Nephron (organoid): ENCODE measurements around the gene ANKRD44.

ENCODE experiments used
- H3K27ac Mint-ChIP-seq, 3 experiments: 2 replicates each; pipeline ENCODE4 v1.8.0; 2020; ENCODE audit warnings: mixed read lengths in 3 of 3, mild to moderate bottlenecking in 2 of 3, moderate library complexity in 1 of 3
- H3K27me3 Mint-ChIP-seq: 2 replicates; pipeline ENCODE4 v1.8.0; 2021; ENCODE audit warnings: low read depth, mild to moderate bottlenecking, moderate library complexity, mixed read lengths
- H3K36me3 Mint-ChIP-seq: 2 replicates; pipeline ENCODE4 v1.8.0; 2020; ENCODE audit warnings: low read depth, mixed read lengths
- H3K4me1 Mint-ChIP-seq: 2 replicates; pipeline ENCODE4 v1.8.0; 2020; ENCODE audit warnings: mixed read lengths
- H3K4me3 Mint-ChIP-seq, 3 experiments: 2 replicates each; pipeline ENCODE4 v1.8.0; 2020; ENCODE audit warnings: mild to moderate bottlenecking in 3 of 3, mixed read lengths in 3 of 3, moderate library complexity in 2 of 3
- H3K9me3 Mint-ChIP-seq: 2 replicates; pipeline ENCODE4 v1.8.0; 2020; ENCODE audit warnings: mixed read lengths
- TF ChIP-seq, protein P1 (sequence below), 3 experiments: fragments of 200-600 bp; sonication (generic); IDR thresholded peaks; one replicate each; pipeline ENCODE4 v1.5.0; 2021; ENCODE audit warnings: antibody characterized with exemption in 3 of 3; ENCODE audit not compliant: unreplicated experiment in 3 of 3

ANKRD44 gene

DNA sequence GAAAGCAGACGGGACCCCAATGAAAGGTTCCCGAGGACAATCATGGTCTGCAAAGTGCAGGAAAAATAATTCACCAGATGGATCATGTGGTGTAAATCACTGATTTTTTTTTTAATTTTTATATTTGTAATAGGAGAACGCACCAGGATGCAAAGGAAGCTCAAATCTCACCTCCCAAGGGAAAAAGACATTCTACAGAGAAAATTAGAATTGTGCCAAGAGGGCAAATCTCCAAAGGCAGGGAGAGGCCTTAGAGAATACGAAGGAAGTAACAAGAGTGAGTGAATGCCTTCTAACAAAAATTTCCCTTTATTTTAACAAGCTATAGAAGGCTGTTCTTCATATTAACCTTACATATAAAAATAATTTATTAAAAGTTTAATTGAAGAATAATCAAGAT is 90.9 kb downstream of the ANKRD44 start:
- Mint-ChIP-seq H3K27me3 (no peaks in the 10 kb centered on the region), H3K9me3 (no peaks in the 10 kb centered on the region), H3K36me3 (no peaks in the 10 kb centered on the region), H3K4me1 (peaks cover 36% of the 10 kb centered on the region), H3K27ac (no peak overlapping the region), H3K4me3 (no peak overlapping the region)
- TF ChIP-seq, protein P1, sequence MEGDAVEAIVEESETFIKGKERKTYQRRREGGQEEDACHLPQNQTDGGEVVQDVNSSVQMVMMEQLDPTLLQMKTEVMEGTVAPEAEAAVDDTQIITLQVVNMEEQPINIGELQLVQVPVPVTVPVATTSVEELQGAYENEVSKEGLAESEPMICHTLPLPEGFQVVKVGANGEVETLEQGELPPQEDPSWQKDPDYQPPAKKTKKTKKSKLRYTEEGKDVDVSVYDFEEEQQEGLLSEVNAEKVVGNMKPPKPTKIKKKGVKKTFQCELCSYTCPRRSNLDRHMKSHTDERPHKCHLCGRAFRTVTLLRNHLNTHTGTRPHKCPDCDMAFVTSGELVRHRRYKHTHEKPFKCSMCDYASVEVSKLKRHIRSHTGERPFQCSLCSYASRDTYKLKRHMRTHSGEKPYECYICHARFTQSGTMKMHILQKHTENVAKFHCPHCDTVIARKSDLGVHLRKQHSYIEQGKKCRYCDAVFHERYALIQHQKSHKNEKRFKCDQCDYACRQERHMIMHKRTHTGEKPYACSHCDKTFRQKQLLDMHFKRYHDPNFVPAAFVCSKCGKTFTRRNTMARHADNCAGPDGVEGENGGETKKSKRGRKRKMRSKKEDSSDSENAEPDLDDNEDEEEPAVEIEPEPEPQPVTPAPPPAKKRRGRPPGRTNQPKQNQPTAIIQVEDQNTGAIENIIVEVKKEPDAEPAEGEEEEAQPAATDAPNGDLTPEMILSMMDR (IDR thresholded peaks at IDR 0.05; ENCODE audit: unreplicated experiment in 3 of 3): no peak

DNA sequence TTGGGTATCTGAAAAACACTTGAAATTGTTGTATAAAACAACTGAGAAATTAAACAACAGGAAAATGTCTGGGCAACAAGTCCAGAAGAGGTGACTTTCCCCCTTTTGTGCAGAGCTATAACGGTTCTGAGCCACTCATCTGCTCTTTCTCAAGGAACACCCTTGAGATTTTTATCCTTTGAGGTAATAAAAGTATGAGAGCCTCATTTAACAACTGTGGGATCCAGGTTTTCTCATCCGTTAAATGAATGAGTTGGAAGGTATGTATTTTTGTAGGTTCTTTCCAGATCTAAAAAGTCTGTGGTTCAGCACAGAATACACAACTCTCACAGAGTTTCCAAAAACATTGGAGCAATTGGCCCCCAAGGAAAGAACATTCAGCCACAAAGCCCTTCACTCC is 93.0 kb downstream of the ANKRD44 start:
- Mint-ChIP-seq H3K9me3 (no peaks in the 10 kb centered on the region), H3K36me3 (no peaks in the 10 kb centered on the region), H3K4me3 (no peak overlapping the region), H3K27me3 (no peaks in the 10 kb centered on the region), H3K27ac (peak overlapping the region in 1 of 3 experiments; percentile 68), H3K4me1 (peaks cover 50% of the 10 kb centered on the region)
- TF ChIP-seq, protein P1 (IDR thresholded peaks at IDR 0.05; ENCODE audit: unreplicated experiment in 3 of 3): no peak

DNA sequence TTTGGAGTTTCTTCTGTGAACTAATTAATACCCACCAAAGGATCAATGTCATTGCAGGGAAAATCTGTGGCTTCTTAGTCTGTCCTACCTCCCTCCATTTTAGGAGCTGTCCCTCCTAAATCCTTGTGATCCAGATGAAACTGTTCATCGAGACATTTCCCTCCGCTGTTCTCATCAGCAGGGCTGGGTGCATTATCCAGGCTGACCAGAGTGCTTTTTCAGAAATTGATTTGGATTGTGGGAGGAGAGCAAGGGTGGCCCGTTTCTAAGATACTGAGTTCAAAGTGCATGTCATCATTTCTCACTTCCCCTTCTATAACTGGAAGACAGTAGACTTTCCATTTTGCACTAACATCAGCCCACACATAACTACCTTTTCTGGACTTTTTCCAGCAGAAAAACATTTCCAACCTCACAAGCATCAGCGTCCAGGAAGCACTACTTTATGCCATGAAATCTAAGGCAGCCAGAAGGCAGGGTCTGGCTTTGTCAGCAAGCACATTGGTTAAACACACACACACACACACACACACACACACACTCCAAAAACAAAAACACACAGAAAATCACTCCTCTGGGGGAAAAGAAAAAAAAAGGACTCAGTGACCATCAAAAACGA is 94.1 kb downstream of the ANKRD44 start:
- no peaks in the 10 kb centered on the region for H3K36me3 Mint-ChIP-seq
- TF ChIP-seq, protein P1 (IDR thresholded peaks at IDR 0.05; ENCODE audit: unreplicated experiment in 3 of 3): no peak
- H3K9me3 Mint-ChIP-seq: no peaks in the 10 kb centered on the region
- H3K4me1 Mint-ChIP-seq: peaks cover 60% of the 10 kb centered on the region
- H3K27me3 Mint-ChIP-seq: no peaks in the 10 kb centered on the region
- H3K4me3 Mint-ChIP-seq: peak overlapping the region; percentile 28 to 47 (median 41)
- H3K27ac Mint-ChIP-seq: peak overlapping the region; percentile 68 to 82 (median 81)

DNA sequence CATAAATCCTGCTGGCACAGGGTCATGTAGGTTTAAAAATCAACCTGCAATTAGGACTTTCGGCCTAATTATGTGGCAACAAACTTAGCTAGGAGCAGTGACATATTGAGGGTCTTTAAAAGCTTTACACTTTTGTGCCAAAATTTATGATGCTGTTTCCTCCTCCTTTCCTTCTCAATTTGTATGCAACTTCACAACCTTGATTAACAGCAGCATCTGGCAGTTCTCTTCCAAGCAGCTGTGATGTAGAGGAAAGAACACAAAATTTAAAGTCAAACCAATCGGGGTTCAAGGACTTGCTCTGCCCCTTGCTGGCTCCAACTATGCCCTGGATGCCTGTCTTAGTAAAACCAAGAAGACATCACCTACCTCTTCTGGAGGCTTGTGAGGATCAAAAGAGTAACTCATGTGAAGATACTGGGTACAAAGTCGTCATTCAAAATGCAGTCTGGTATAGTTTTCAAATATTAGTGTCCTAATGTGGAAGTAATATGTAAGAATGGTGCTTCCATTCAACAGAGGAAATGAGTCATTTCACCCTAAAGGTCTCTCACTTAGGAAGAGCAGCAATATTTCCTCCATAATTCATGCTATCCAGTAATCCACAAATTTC is 94.7 kb downstream of the ANKRD44 start:
- Mint-ChIP-seq H3K27me3 (no peaks in the 10 kb centered on the region), H3K4me1 (peaks cover 66% of the 10 kb centered on the region), H3K36me3 (no peaks in the 10 kb centered on the region), H3K4me3 (peak overlapping the region in 1 of 3 experiments; percentile 3), H3K27ac (peak overlapping the region; percentile 68 to 82 (median 81)), H3K9me3 (no peaks in the 10 kb centered on the region)
- TF ChIP-seq, protein P1 (IDR thresholded peaks at IDR 0.05; ENCODE audit: unreplicated experiment in 3 of 3): no peak

DNA sequence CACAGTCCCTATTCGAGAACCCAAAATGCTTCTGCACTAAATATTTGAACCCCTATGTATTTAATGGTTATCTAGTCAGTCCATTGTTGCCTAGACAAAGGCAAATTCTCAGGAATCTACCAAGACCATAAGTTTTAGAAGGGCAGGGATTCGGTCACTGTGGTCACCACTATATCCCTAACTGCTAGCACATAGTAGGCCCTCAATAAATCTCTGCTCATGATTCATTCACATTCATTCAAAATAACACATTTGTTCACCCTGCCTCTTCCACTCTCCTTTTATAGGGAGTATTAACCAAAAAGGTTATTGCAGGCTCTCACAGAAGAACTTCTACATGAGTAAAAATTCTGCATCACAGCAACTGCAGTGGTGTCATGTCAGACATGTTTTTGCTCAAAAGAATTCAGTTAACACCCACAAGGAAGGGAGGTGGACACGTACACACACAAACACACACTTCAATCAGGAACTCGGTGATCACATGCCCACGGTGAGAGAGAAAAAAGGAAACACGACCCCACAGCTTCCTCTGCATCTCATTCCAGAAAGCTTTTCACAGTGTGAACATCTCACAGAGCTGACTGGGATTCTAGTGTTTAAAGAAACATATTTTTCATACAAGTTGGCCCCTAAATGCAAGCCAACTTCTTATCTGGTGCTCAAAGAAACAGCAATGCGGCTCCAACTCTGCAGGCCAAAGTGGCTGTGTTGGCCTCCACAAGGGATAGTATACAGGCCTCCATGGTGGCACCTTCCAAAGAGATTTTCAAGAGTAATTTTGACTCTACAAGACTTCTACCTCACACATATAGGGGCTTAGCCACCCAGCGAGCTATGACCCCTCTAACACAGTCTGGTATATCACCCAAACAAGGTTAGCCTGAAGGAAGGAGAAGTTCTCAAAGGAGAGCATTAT is 98.0 kb downstream of the ANKRD44 start:
- peak overlapping the region; percentile 67 to 92 (median 88) for H3K27ac Mint-ChIP-seq
- TF ChIP-seq, protein P1 (IDR thresholded peaks at IDR 0.05; ENCODE audit: unreplicated experiment in 3 of 3): no peak
- H3K4me1 Mint-ChIP-seq: peaks cover 83% of the 10 kb centered on the region
- H3K9me3 Mint-ChIP-seq: no peaks in the 10 kb centered on the region
- H3K27me3 Mint-ChIP-seq: no peaks in the 10 kb centered on the region
- peak overlapping the region in 1 of 3 experiments; percentile 28 for H3K4me3 Mint-ChIP-seq
- no peaks in the 10 kb centered on the region for H3K36me3 Mint-ChIP-seq
